OCI-LY1 (cell line): ENCODE results near the gene MYRF.
A peak's percentile ranks its signal among the peaks of the same experiment; 100 is the strongest.

Source experiments
- H2AFZ ChIP-seq: fragments of 200-600 bp; sonication (generic), shearing (Covaris generic); 2 replicates; pipeline ENCODE4 v1.6.0; 2014; ENCODE audit warnings: antibody characterized with exemption, mild to moderate bottlenecking, low read length
- H3F3A ChIP-seq: fragments of 200-600 bp; sonication (generic), shearing (Covaris generic); 2 replicates; pipeline ENCODE4 v1.6.0; 2014; ENCODE audit warnings: mild to moderate bottlenecking, antibody characterized with exemption, low read length, moderate library complexity; ENCODE audit not compliant: insufficient read depth
- H3K27ac ChIP-seq: fragments of 200-600 bp; sonication (generic); 2 replicates; pipeline ENCODE4 v1.5.1; 2014; ENCODE audit warnings: low read length, mixed run types, mild to moderate bottlenecking, low read depth; ENCODE audit not compliant: poor library complexity, severe bottlenecking
- H3K27me3 ChIP-seq: fragments of 200-600 bp; sonication (generic); 2 replicates; pipeline ENCODE4 v1.6.0; 2014; ENCODE audit warnings: antibody characterized with exemption, mild to moderate bottlenecking, low read length, moderate library complexity; ENCODE audit not compliant: insufficient read depth
- H3K36me3 ChIP-seq: fragments of 200-600 bp; sonication (generic); 2 replicates; pipeline ENCODE4 v1.6.1; 2014; ENCODE audit warnings: mild to moderate bottlenecking, antibody characterized with exemption, low read length, moderate library complexity, mixed read lengths; ENCODE audit not compliant: insufficient read depth
- H3K4me1 ChIP-seq: fragments of 200-600 bp; sonication (generic); 2 replicates; pipeline ENCODE4 v1.5.1; 2014; ENCODE audit warnings: mild to moderate bottlenecking, low read length, moderate library complexity; ENCODE audit not compliant: insufficient read depth, severe bottlenecking
- H3K4me2 ChIP-seq: fragments of 200-600 bp; sonication (generic), shearing (Covaris generic); 2 replicates; pipeline ENCODE4 v1.6.1; 2014; ENCODE audit warnings: low read length
- H3K4me3 ChIP-seq: fragments of 200-600 bp; sonication (generic); 2 replicates; pipeline ENCODE4 v1.5.1; 2014; ENCODE audit warnings: low read length, low read depth, mild to moderate bottlenecking, mixed read lengths; ENCODE audit not compliant: poor library complexity, severe bottlenecking
- H3K79me2 ChIP-seq: fragments of 200-600 bp; shearing (Covaris generic); 2 replicates; pipeline ENCODE4 v1.6.1; 2016; ENCODE audit warnings: mixed run types, low read length, mixed read lengths; ENCODE audit not compliant: insufficient read depth
- H3K9ac ChIP-seq: fragments of 200-600 bp; sonication (generic), shearing (Covaris generic); 2 replicates; pipeline ENCODE4 v1.6.1; 2014; ENCODE audit warnings: mild to moderate bottlenecking, low read length, mixed read lengths
- H3K9me2 ChIP-seq: fragments of 200-600 bp; sonication (generic), shearing (Covaris generic); 2 replicates; pipeline ENCODE4 v1.6.1; 2014; ENCODE audit warnings: low read depth, mild to moderate bottlenecking, low read length, mixed read lengths
- H3K9me3 ChIP-seq: fragments of 200-600 bp; shearing (Covaris generic); 2 replicates; pipeline ENCODE4 v1.6.1; 2014; ENCODE audit warnings: low read length, mixed read lengths
- H4K20me1 ChIP-seq: fragments of 200-600 bp; sonication (generic), shearing (Covaris generic); 2 replicates; pipeline ENCODE4 v1.6.0; 2016; ENCODE audit warnings: mild to moderate bottlenecking, low read length; ENCODE audit not compliant: insufficient read depth
- EZH2 ChIP-seq: fragments of 200-600 bp; sonication (generic), shearing (Covaris generic); IDR thresholded peaks from 2 replicates; pipeline ENCODE4 v1.8.0; 2017; ENCODE audit warnings: borderline replicate concordance, mixed run types, mild to moderate bottlenecking, antibody characterized with exemption, low read length, moderate library complexity, mixed read lengths
- TF ChIP-seq, protein P1 (sequence below): fragments of 200-600 bp; sonication (generic), shearing (Covaris generic); IDR thresholded peaks from 2 replicates; pipeline ENCODE4 v1.5.1; 2017; ENCODE audit warnings: mild to moderate bottlenecking, antibody characterized with exemption, low read length, moderate library complexity, mixed read lengths

Gene MYRF

DNA sequence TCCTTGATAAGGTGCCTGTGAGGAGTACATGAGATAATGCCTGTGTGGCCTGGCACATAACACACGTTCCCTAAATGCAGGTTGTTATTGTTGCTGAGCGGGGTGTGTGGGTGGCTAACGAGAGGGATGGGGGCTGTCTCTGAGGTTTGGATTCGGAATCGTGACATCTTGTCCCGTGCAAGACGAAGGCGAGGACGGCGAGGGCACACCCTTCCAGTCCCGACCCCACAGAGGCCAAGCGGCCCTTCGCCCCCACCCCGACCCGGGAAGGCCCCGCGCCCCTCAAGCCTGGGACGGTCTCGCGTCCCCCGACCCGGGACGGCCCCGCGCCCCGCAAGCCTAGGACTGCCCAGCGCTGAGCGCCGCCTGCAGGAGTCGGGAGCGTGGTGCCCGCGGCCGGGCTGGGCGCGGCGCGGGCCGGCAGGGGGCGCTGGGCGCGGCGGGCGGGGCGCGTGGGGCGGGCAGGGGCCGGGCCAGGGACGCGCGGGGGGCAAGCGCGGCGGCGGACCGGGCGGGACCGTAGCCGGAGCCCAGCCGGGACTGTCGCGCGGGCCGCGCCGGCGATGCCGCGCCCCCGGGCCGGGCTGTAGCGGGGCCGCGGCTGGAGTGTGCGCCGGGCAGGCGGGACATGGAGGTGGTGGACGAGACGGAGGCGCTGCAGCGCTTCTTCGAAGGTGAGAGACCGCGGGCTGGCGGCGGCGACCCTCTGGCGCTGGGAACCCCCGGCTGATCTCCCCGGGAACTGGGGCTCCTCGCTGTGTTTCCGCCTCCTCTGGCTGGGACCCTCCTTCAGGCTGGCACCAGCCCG lies at the start of gene MYRF:
Gene MYRF, plus strand, starts transcription at position 520 of the 808 bp plus-strand sequence. Its CDS starts 109 bp downstream, at position 629.
- Histone ChIP-seq H3F3A (no peaks in the 10 kb centered on the region), H2AFZ (no peak within 1 kb of the TSS), H3K27ac (no peak within 1 kb of the TSS)

DNA sequence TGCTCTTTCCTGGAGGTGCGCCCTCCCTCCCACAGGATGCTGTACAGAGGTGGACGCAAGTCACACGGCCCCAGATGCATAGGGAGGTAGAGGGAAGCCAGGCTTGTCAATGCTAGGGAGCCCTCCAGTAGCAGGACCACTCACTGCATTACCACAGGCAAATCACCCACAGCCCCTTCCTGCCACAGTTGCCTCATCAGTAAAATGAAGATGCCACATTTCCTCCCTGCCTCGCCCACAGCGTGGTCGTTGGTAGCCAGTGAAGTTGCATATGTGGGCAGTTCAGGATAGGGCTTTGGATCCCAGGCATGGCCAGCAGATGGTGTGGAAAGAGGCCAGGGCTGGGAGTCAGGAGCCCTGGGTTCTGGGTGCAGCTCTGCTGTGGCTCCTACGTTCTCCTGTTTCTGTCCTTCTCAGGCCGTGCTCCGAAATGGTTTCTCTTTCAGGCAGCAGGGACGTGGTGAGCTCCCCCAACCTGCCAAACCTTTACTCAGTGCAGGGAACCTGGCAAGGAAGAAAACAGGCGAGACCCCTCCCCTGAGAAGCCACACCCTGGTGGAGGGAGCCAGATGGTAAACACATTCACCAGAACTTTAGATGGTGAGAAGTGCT lies 49.6 kb upstream of the MYRF start:
- H3K27me3 ChIP-seq = 0 out of 2 replicates have a peak, but pooled peaks cover 3% of the 10 kb centered on the region
- H3K4me2 ChIP-seq = no peak overlapping the region
- no peak overlapping the region for H3K4me3 ChIP-seq
- no peak overlapping the region for H2AFZ ChIP-seq
- no peaks in the 10 kb centered on the region for H3K79me2 ChIP-seq
- H3K36me3 ChIP-seq = no peaks in the 10 kb centered on the region
- H3K9me3 ChIP-seq = no peaks in the 10 kb centered on the region
- no peaks in the 10 kb centered on the region for H3K9me2 ChIP-seq
- H3F3A ChIP-seq = no peaks in the 10 kb centered on the region
- no peak overlapping the region for H3K9ac ChIP-seq
- TF ChIP-seq, protein P1, sequence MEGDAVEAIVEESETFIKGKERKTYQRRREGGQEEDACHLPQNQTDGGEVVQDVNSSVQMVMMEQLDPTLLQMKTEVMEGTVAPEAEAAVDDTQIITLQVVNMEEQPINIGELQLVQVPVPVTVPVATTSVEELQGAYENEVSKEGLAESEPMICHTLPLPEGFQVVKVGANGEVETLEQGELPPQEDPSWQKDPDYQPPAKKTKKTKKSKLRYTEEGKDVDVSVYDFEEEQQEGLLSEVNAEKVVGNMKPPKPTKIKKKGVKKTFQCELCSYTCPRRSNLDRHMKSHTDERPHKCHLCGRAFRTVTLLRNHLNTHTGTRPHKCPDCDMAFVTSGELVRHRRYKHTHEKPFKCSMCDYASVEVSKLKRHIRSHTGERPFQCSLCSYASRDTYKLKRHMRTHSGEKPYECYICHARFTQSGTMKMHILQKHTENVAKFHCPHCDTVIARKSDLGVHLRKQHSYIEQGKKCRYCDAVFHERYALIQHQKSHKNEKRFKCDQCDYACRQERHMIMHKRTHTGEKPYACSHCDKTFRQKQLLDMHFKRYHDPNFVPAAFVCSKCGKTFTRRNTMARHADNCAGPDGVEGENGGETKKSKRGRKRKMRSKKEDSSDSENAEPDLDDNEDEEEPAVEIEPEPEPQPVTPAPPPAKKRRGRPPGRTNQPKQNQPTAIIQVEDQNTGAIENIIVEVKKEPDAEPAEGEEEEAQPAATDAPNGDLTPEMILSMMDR = no peak
- no peak for TF ChIP-seq EZH2
- H3K27ac ChIP-seq = no peak overlapping the region
- H4K20me1 ChIP-seq = no peaks in the 10 kb centered on the region
- no peaks in the 10 kb centered on the region for H3K4me1 ChIP-seq

More for the DNA sequence above, at the start of gene MYRF:
- Histone ChIP-seq H3K4me1 (no peaks in the 10 kb centered on the region), H3K4me2 (peak within 1 kb of the TSS; percentile 41; the same call in 1 of the 2 replicates), H3K79me2 (no peaks in the 10 kb centered on the region), H3K9me3 (no peaks in the 10 kb centered on the region), H3K36me3 (no peaks in the 10 kb centered on the region), H3K9me2 (no peaks in the 10 kb centered on the region), H3K27me3 (peaks cover 13% of the 10 kb centered on the region), H4K20me1 (no peaks in the 10 kb centered on the region), H3K9ac (no peak within 1 kb of the TSS), H3K4me3 (peak within 1 kb of the TSS; percentile 21)
- TF ChIP-seq EZH2 = no peak
- TF ChIP-seq, protein P1 = peak; percentile 47

DNA sequence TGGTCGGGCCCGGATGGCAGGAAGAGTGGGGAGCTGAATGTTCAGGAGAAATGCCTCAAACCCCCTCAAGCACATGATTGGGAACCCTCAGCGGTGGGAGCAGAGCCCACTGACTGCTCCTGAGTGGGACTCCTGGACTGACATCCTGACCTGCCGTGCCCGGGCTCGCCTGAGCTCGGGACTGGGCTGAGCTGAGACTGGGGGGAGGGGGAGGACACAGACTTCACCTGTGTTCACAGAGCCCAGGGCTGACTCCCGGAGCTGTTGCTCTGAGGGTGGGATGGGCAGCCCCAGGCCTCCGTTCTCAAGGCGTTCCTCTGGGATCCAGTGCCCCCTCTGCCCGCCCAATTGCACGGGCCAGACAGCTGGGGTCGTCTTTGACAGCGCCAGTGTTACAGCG lies 47.6 kb upstream of the MYRF start:
- Histone ChIP-seq H3K9ac (no peak overlapping the region), H3K9me3 (no peaks in the 10 kb centered on the region), H3K27me3 (0 out of 2 replicates have a peak, but pooled peaks cover 3% of the 10 kb centered on the region)

More for the DNA sequence above, 47.6 kb upstream of the MYRF start:
- TF ChIP-seq, protein P1 = no peak
- no peak for TF ChIP-seq EZH2
- H3K79me2 ChIP-seq = no peaks in the 10 kb centered on the region
- no peaks in the 10 kb centered on the region for H3F3A ChIP-seq
- no peaks in the 10 kb centered on the region for H3K9me2 ChIP-seq
- no peaks in the 10 kb centered on the region for H4K20me1 ChIP-seq
- no peak overlapping the region for H3K4me3 ChIP-seq
- no peaks in the 10 kb centered on the region for H3K4me1 ChIP-seq
- H3K4me2 ChIP-seq = no peak overlapping the region
- H3K36me3 ChIP-seq = no peaks in the 10 kb centered on the region
- no peak overlapping the region for H2AFZ ChIP-seq
- no peak overlapping the region for H3K27ac ChIP-seq
